Liver (tissue), 9 donors: Measurements from ENCODE around the gene SP110. TPM values are rescaled to one million over a fixed set of nuclear protein-coding genes. Genes with fewer than 3 reads are reported as not detected.

Experiments used
- DNase-seq: peaks from one replicate; pipeline ENCODE4 v3.0.0-alpha.2; 2017; ENCODE audit warnings: low spot score
- H3K27ac ChIP-seq, 2 donors: one replicate each; pipeline ENCODE4 v1.7.0; 2013; ENCODE audit warnings: inconsistent platforms in 2 of 2, low read length in 2 of 2, control low read depth in 1 of 2, low read depth in 1 of 2, mild to moderate bottlenecking in 1 of 2
- H3K27me3 ChIP-seq, 4 donors: one replicate each; pipeline versions ENCODE4 v1.6.1 to v1.7.0; 2013; ENCODE audit warnings: low read length in 3 of 4, inconsistent platforms in 1 of 4, mild to moderate bottlenecking in 1 of 4, moderate library complexity in 1 of 4; ENCODE audit not compliant: control insufficient read depth in 4 of 4, insufficient read depth in 4 of 4
- H3K36me3 ChIP-seq, 4 donors: one replicate each; pipeline versions ENCODE4 v1.6.1 to v1.7.0; 2013; ENCODE audit warnings: low read length in 3 of 4, mild to moderate bottlenecking in 3 of 4, low read depth in 1 of 4, moderate library complexity in 1 of 4; ENCODE audit not compliant: control insufficient read depth in 4 of 4, insufficient read depth in 3 of 4
- H3K4me1 ChIP-seq, 4 donors: one replicate each; pipeline versions ENCODE4 v1.6.1 to v1.7.0; 2013; ENCODE audit warnings: low read length in 3 of 4, mild to moderate bottlenecking in 3 of 4, moderate library complexity in 1 of 4; ENCODE audit not compliant: control insufficient read depth in 4 of 4, insufficient read depth in 4 of 4
- H3K4me3 ChIP-seq, 3 donors: one replicate each; pipeline versions ENCODE4 v1.6.1 to v1.7.0; 2013; ENCODE audit warnings: low read length in 3 of 3, control low read depth in 1 of 3, low read depth in 1 of 3, mild to moderate bottlenecking in 1 of 3
- H3K9ac ChIP-seq, 2 donors: one replicate each; pipeline ENCODE4 v1.7.0; 2013; ENCODE audit warnings: low read length in 2 of 2, mild to moderate bottlenecking in 2 of 2, moderate library complexity in 2 of 2, control low read depth in 1 of 2, low read depth in 1 of 2
- H3K9me3 ChIP-seq, 4 donors: one replicate each; pipeline versions ENCODE4 v1.6.1 to v1.7.0; 2013; ENCODE audit warnings: low read length in 3 of 4; ENCODE audit not compliant: control insufficient read depth in 4 of 4
- ATF3 ChIP-seq: IDR thresholded peaks from 2 replicates; pipeline ENCODE4 v1.6.1; 2016; ENCODE audit warnings: antibody characterized with exemption
- CTCF ChIP-seq: fragments of 150-350 bp; IDR thresholded peaks from 2 replicates; pipeline ENCODE4 v1.5.1; 2017; ENCODE audit warnings: improper control_type of control experiment, low read depth, low read length; ENCODE audit not compliant: missing input control
- FOXA2 ChIP-seq: IDR thresholded peaks from 2 replicates; pipeline ENCODE4 v1.6.1; 2016; ENCODE audit warnings: antibody characterized with exemption
- GABPA ChIP-seq, 2 donors: IDR thresholded peaks in 1 of 2; conservative IDR thresholded peaks in 1 of 2; 2 replicates each; pipeline ENCODE4 v1.6.1; 2016; ENCODE audit warnings: antibody characterized with exemption in 2 of 2, mild to moderate bottlenecking in 1 of 2, moderate library complexity in 1 of 2
- HNF4A ChIP-seq, 2 donors: conservative IDR thresholded peaks; 2 replicates each; pipeline ENCODE4 v1.6.1; 2016; ENCODE audit warnings: antibody characterized with exemption in 2 of 2, mild to moderate bottlenecking in 2 of 2
- HNF4G ChIP-seq: IDR thresholded peaks from 2 replicates; pipeline ENCODE4 v1.6.1; 2016; ENCODE audit warnings: antibody characterized with exemption
- JUND ChIP-seq, 2 donors: IDR thresholded peaks; 2 replicates each; pipeline ENCODE4 v1.6.1; 2016; ENCODE audit warnings: antibody characterized with exemption in 2 of 2
- NR2F2 ChIP-seq: IDR thresholded peaks from 2 replicates; pipeline ENCODE4 v1.6.1; 2016; ENCODE audit warnings: antibody characterized with exemption
- RAD21 ChIP-seq, 2 donors: IDR thresholded peaks; 2 replicates each; pipeline ENCODE4 v1.6.1; 2016; ENCODE audit warnings: antibody characterized with exemption in 2 of 2, mild to moderate bottlenecking in 2 of 2
- RXRA ChIP-seq, 2 donors: IDR thresholded peaks; 2 replicates each; pipeline ENCODE4 v1.6.1; 2017 to 2018; ENCODE audit warnings: antibody characterized with exemption in 2 of 2, mild to moderate bottlenecking in 1 of 2
- SP1 ChIP-seq: IDR thresholded peaks from 2 replicates; pipeline ENCODE4 v1.6.1; 2018; ENCODE audit warnings: antibody characterized with exemption, mild to moderate bottlenecking
- TAF1 ChIP-seq: conservative IDR thresholded peaks from 2 replicates; pipeline ENCODE4 v1.6.1; 2016; ENCODE audit warnings: antibody characterized with exemption, mild to moderate bottlenecking
- YY1 ChIP-seq: IDR thresholded peaks from 2 replicates; pipeline ENCODE4 v1.6.1; 2016; ENCODE audit warnings: antibody characterized with exemption, mild to moderate bottlenecking
- WGBS: extraction: QIAGEN DNeasy Blood & Tissue Kit; methylation state at CpG from one replicate; pipeline ENCODE4 v1.1.7; 2013; 5-methylcytosine and 5-hydroxymethylcytosine counted together
- polyA plus RNA-seq, 2 donors: library from polyadenylated mRNA; stranded (reverse) in 1 of 2; unstranded in 1 of 2; fragments of 200-250 nt in 1 of 2; fragments of >200 nt in 1 of 2; fragmentation: Nextera tagmentation in 1 of 2; extraction: Ambion mirVana in 1 of 2; gene quantifications; one replicate each; pipeline versions ENCODE4 v1.2.1 to v1.2.3, GENCODE V29; 2013 to 2015
- total RNA-seq, 2 donors: library from RNA; depleted of rRNA; stranded (reverse); fragments of >200 nt; gene quantifications; one replicate each; pipeline ENCODE4 v1.2.3, GENCODE V29; 2014
- TF ChIP-seq, protein P1 (sequence below): IDR thresholded peaks from 2 replicates; pipeline ENCODE4 v1.6.1; 2016; ENCODE audit warnings: antibody characterized with exemption, mild to moderate bottlenecking
- TF ChIP-seq, protein P2 (sequence below): IDR thresholded peaks from 2 replicates; pipeline ENCODE4 v1.6.1; 2016; ENCODE audit warnings: antibody characterized with exemption
- donor health status: healthy.
- donor health status: healthy.
- donor health status: healthy.
- donor health status: healthy.
- donor health status: healthy.

SP110 gene
- total and polyA plus RNA-seq, 4 donors: 5.3 to 15.4 (median 8.2) TPM

GRCh38 chr2:230137902-230138539 is 81.8 kb downstream of the SP110 start:
- H3K27me3 ChIP-seq: no peaks in the 10 kb centered on the region
- H3K27ac ChIP-seq: no peak overlapping the region
- WGBS: 98% methylated on average over 1 of the region's 1 CpG
- TF ChIP-seq HNF4A (conservative IDR thresholded peaks at IDR 0.05): no peak
- TF ChIP-seq RAD21 (IDR thresholded peaks at IDR 0.05): no peak
- no peak for TF ChIP-seq FOXA2
- no peak for TF ChIP-seq RXRA (IDR thresholded peaks at IDR 0.05)
- no peak for TF ChIP-seq NR2F2
- no peak for TF ChIP-seq ATF3
- H3K9ac ChIP-seq: no peak overlapping the region
- no peak overlapping the region for H3K4me3 ChIP-seq
- no peak for DNase-seq
- no peaks in the 10 kb centered on the region for H3K4me1 ChIP-seq
- peaks cover 0 to 5% (median 0%) of the 10 kb centered on the region in 4 donors for H3K9me3 ChIP-seq
- no peaks in the 10 kb centered on the region for H3K36me3 ChIP-seq

- Histone ChIP-seq H3K36me3 (no peaks in the 10 kb centered on the region), H3K27me3 (no peaks in the 10 kb centered on the region), H3K9ac (no peak overlapping the region), H3K4me1 (no peaks in the 10 kb centered on the region), H3K27ac (no peak overlapping the region), H3K4me3 (no peak overlapping the region), H3K9me3 (no peaks in the 10 kb centered on the region)
- no peak for DNase-seq
- no peak for TF ChIP-seq TAF1
- TF ChIP-seq YY1: no peak
- 68% methylated on average over 4 of the region's 4 CpGs for WGBS
Measured at GRCh38 chr2:230135130-230135525, 84.7 kb downstream of the SP110 start.

- Histone ChIP-seq H3K27ac (no peak overlapping the region), H3K27me3 (no peaks in the 10 kb centered on the region), H3K9ac (no peak overlapping the region), H3K9me3 (no peaks in the 10 kb centered on the region), H3K4me1 (no peaks in the 10 kb centered on the region), H3K4me3 (no peak overlapping the region), H3K36me3 (no peaks in the 10 kb centered on the region)
- WGBS: 75% methylated on average over 1 of the region's 1 CpG
- no peak for DNase-seq
- TF ChIP-seq CTCF (no peak), RAD21 (IDR thresholded peaks at IDR 0.05) (no peak), SP1 (no peak), HNF4G (no peak), GABPA (IDR thresholded peaks at IDR 0.05 in 1 of 2, conservative IDR thresholded peaks at IDR 0.05 in 1 of 2) (no peak), JUND (IDR thresholded peaks at IDR 0.05) (no peak), TAF1 (no peak), ATF3 (no peak), RXRA (IDR thresholded peaks at IDR 0.05) (no peak), NR2F2 (no peak), HNF4A (conservative IDR thresholded peaks at IDR 0.05) (no peak)
- TF ChIP-seq, protein P1, sequence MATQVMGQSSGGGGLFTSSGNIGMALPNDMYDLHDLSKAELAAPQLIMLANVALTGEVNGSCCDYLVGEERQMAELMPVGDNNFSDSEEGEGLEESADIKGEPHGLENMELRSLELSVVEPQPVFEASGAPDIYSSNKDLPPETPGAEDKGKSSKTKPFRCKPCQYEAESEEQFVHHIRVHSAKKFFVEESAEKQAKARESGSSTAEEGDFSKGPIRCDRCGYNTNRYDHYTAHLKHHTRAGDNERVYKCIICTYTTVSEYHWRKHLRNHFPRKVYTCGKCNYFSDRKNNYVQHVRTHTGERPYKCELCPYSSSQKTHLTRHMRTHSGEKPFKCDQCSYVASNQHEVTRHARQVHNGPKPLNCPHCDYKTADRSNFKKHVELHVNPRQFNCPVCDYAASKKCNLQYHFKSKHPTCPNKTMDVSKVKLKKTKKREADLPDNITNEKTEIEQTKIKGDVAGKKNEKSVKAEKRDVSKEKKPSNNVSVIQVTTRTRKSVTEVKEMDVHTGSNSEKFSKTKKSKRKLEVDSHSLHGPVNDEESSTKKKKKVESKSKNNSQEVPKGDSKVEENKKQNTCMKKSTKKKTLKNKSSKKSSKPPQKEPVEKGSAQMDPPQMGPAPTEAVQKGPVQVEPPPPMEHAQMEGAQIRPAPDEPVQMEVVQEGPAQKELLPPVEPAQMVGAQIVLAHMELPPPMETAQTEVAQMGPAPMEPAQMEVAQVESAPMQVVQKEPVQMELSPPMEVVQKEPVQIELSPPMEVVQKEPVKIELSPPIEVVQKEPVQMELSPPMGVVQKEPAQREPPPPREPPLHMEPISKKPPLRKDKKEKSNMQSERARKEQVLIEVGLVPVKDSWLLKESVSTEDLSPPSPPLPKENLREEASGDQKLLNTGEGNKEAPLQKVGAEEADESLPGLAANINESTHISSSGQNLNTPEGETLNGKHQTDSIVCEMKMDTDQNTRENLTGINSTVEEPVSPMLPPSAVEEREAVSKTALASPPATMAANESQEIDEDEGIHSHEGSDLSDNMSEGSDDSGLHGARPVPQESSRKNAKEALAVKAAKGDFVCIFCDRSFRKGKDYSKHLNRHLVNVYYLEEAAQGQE: no peak
- TF ChIP-seq, protein P2, sequence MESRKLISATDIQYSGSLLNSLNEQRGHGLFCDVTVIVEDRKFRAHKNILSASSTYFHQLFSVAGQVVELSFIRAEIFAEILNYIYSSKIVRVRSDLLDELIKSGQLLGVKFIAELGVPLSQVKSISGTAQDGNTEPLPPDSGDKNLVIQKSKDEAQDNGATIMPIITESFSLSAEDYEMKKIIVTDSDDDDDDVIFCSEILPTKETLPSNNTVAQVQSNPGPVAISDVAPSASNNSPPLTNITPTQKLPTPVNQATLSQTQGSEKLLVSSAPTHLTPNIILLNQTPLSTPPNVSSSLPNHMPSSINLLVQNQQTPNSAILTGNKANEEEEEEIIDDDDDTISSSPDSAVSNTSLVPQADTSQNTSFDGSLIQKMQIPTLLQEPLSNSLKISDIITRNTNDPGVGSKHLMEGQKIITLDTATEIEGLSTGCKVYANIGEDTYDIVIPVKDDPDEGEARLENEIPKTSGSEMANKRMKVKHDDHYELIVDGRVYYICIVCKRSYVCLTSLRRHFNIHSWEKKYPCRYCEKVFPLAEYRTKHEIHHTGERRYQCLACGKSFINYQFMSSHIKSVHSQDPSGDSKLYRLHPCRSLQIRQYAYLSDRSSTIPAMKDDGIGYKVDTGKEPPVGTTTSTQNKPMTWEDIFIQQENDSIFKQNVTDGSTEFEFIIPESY: no peak
Measured at GRCh38 chr2:230134496-230135129, 85.2 kb downstream of the SP110 start.
